SK-N-SH (cell line): Measurements from ENCODE around the gene SURF4. TPM values are rescaled to one million over a fixed set of nuclear protein-coding genes. Genes with fewer than 3 reads are reported as not detected.

Source experiments
- CTCF ChIA-PET: fragments of 300-600, 350-600 bp; formaldehyde crosslinking; extraction: SDS; loops from one replicate; lab custom pipeline; 2021; lab: Yijun Ruan, JAX
- POLR2A ChIA-PET: fragments of 350-600 bp; sonication (Branson Sonifier 250); formaldehyde crosslinking; extraction: SDS; loops from one replicate; lab custom pipeline; 2020; ENCODE audit warnings: antibody characterized with exemption, inconsistent platforms; lab: Yijun Ruan, JAX
- DNase-seq: peaks from one replicate; pipeline ENCODE4 v3.0.0; 2012
- H2AFZ ChIP-seq: fragments of 200-600 bp; sonication (generic); 2 replicates; pipeline ENCODE4 v1.8.1; 2016; ENCODE audit warnings: antibody characterized with exemption, mild to moderate bottlenecking, low read depth
- H3F3A ChIP-seq: fragments of 200-600 bp; sonication (generic); replicated peaks from 2 replicates; pipeline ENCODE3; 2016; ENCODE audit warnings: antibody characterized with exemption, mild to moderate bottlenecking; ENCODE audit not compliant: insufficient read depth
- H3K27ac ChIP-seq, 2 experiments: fragments of 200-500 bp in 1 of 2; fragments of 200-600 bp in 1 of 2; sonication (Bioruptor generic) in 1 of 2; sonication (generic), shearing (Covaris generic) in 1 of 2; 2 replicates each; pipeline versions ENCODE4 v1.5.1 to v1.6.1; 2014 to 2016; ENCODE audit warnings: low read depth in 2 of 2, inconsistent platforms in 1 of 2, low read length in 1 of 2, mild to moderate bottlenecking in 1 of 2, mixed read lengths in 1 of 2
- H3K27me3 ChIP-seq: fragments of 200-600 bp; sonication (generic), shearing (Covaris generic); 2 replicates; pipeline ENCODE4 v1.6.1; 2016; ENCODE audit warnings: mixed run types; ENCODE audit not compliant: insufficient read depth
- H3K36me3 ChIP-seq, 2 experiments: fragments of 200-500 bp in 1 of 2; fragments of 200-600 bp in 1 of 2; sonication (Bioruptor generic) in 1 of 2; sonication (generic) in 1 of 2; replicated peaks in 1 of 2; 2 replicates each; pipeline versions ENCODE3 to v1.5.1; 2014 to 2016; ENCODE audit warnings: low read length in 1 of 2, mild to moderate bottlenecking in 1 of 2; ENCODE audit not compliant: insufficient read depth in 2 of 2, control insufficient read depth in 1 of 2
- H3K4me1 ChIP-seq, 2 experiments: fragments of 200-500 bp in 1 of 2; fragments of 200-600 bp in 1 of 2; sonication (Bioruptor generic) in 1 of 2; sonication (generic), shearing (Covaris generic) in 1 of 2; 2 replicates each; pipeline versions ENCODE4 v1.5.1 to v1.6.1; 2014 to 2016; ENCODE audit warnings: low read depth in 1 of 2, low read length in 1 of 2, mixed run types in 1 of 2; ENCODE audit not compliant: insufficient read depth in 2 of 2, control insufficient read depth in 1 of 2
- H3K4me2 ChIP-seq: fragments of 200-600 bp; sonication (generic), shearing (Covaris generic); 2 replicates; pipeline ENCODE4 v1.6.1; 2017; ENCODE audit warnings: mixed run types
- H3K4me3 ChIP-seq, 2 experiments: fragments of 200-500 bp in 1 of 2; fragments of 200-600 bp in 1 of 2; sonication (Bioruptor generic) in 1 of 2; sonication (generic), shearing (Covaris generic) in 1 of 2; 2 replicates each; pipeline versions ENCODE4 v1.5.1 to v1.8.1; 2014 to 2016; ENCODE audit warnings: low read depth in 2 of 2, inconsistent platforms in 1 of 2, low read length in 1 of 2, mild to moderate bottlenecking in 1 of 2, mixed read lengths in 1 of 2, moderate library complexity in 1 of 2
- H3K79me2 ChIP-seq: fragments of 200-600 bp; sonication (generic); 2 replicates; pipeline ENCODE4 v1.8.1; 2017; ENCODE audit warnings: mild to moderate bottlenecking; ENCODE audit not compliant: insufficient read depth
- H3K9ac ChIP-seq: fragments of 200-600 bp; sonication (generic); 2 replicates; pipeline ENCODE4 v1.6.1; 2017; ENCODE audit warnings: mixed run types
- H3K9me2 ChIP-seq: fragments of 200-600 bp; sonication (generic); 2 replicates; pipeline ENCODE4 v1.6.1; 2017; ENCODE audit warnings: mixed run types
- H3K9me3 ChIP-seq: fragments of 200-600 bp; sonication (generic); 2 replicates; pipeline ENCODE4 v1.6.1; 2017; ENCODE audit warnings: mixed run types, mild to moderate bottlenecking, moderate library complexity
- H4K20me1 ChIP-seq: fragments of 200-600 bp; sonication (generic); 2 replicates; pipeline ENCODE4 v1.6.1; 2017; ENCODE audit warnings: mild to moderate bottlenecking, mixed run types; ENCODE audit not compliant: insufficient read depth
- EZH2phosphoT487 ChIP-seq: fragments of 200-600 bp; sonication (generic); IDR thresholded peaks from 2 replicates; pipeline ENCODE4 v1.6.1; 2017; ENCODE audit warnings: low read depth, mixed run types, mild to moderate bottlenecking, antibody characterized with exemption, moderate library complexity, borderline replicate concordance
- FOSL2 ChIP-seq: IDR thresholded peaks from 2 replicates; pipeline ENCODE4 v1.4.0; 2012; ENCODE audit warnings: low read depth, mild to moderate bottlenecking, moderate library complexity, borderline replicate concordance
- FOXJ3 ChIP-seq: sonication (generic); formaldehyde crosslinking; IDR thresholded peaks from 2 replicates; pipeline ENCODE4 v1.5.1; 2020; ENCODE audit warnings: mild to moderate bottlenecking, missing genetic modification reagents
- FOXM1 ChIP-seq: IDR thresholded peaks from 2 replicates; pipeline ENCODE4 v1.4.0; 2012; ENCODE audit warnings: low read depth, mild to moderate bottlenecking
- GABPA ChIP-seq: IDR thresholded peaks from 2 replicates; pipeline ENCODE4 v1.4.0; 2012; ENCODE audit warnings: low read depth, mild to moderate bottlenecking
- GATA2 ChIP-seq: sonication (generic); formaldehyde crosslinking; IDR thresholded peaks from 2 replicates; pipeline ENCODE4 v1.5.0; 2020; ENCODE audit warnings: mild to moderate bottlenecking, missing genetic modification reagents
- JUND ChIP-seq: IDR thresholded peaks from 2 replicates; pipeline ENCODE4 v1.4.0; 2012
- MEF2A ChIP-seq: IDR thresholded peaks from 2 replicates; pipeline ENCODE4 v1.4.0; 2012; ENCODE audit warnings: low read depth, borderline replicate concordance
- NFIC ChIP-seq: IDR thresholded peaks from 2 replicates; pipeline ENCODE4 v1.4.0; 2012; ENCODE audit warnings: borderline replicate concordance
- NRF1 ChIP-seq: IDR thresholded peaks from 2 replicates; pipeline ENCODE4 v1.6.1; 2012; ENCODE audit warnings: low read depth, mild to moderate bottlenecking, low read length
- PBX3 ChIP-seq: IDR thresholded peaks from 2 replicates; pipeline ENCODE4; 2012
- RAD21 ChIP-seq: IDR thresholded peaks from 2 replicates; pipeline ENCODE4 v1.6.1; 2012; ENCODE audit warnings: mild to moderate bottlenecking, low read length
- RCOR1 ChIP-seq: fragments of 150-350 bp; IDR thresholded peaks from 2 replicates; pipeline ENCODE4 v1.6.1; 2017; ENCODE audit warnings: antibody characterized with exemption, low read length
- RFX5 ChIP-seq: IDR thresholded peaks from 2 replicates; pipeline ENCODE4 v1.6.1; 2012; ENCODE audit warnings: mild to moderate bottlenecking, improper control_type of control experiment, low read length
- SIN3A ChIP-seq: IDR thresholded peaks from 2 replicates; pipeline ENCODE4 v1.6.1; 2012; ENCODE audit warnings: low read depth, mild to moderate bottlenecking, low read length, moderate library complexity, borderline replicate concordance
- SMC3 ChIP-seq: IDR thresholded peaks from 2 replicates; pipeline ENCODE4 v1.6.1; 2012; ENCODE audit warnings: low read depth, low read length, improper control_type of control experiment
- TAF1 ChIP-seq: IDR thresholded peaks from 2 replicates; pipeline ENCODE4 v1.6.1; 2012; ENCODE audit warnings: low read depth, mild to moderate bottlenecking, low read length, moderate library complexity, borderline replicate concordance
- TCF12 ChIP-seq: IDR thresholded peaks from 2 replicates; pipeline ENCODE4 v1.4.0; 2012
- USF1 ChIP-seq: IDR thresholded peaks from 2 replicates; pipeline ENCODE4 v1.4.0; 2012; ENCODE audit warnings: low read depth, borderline replicate concordance
- USF2 ChIP-seq: fragments of 150-350 bp; IDR thresholded peaks from 2 replicates; pipeline ENCODE4 v1.6.1; 2017; ENCODE audit warnings: antibody characterized with exemption, low read length, low read depth, borderline replicate concordance
- WGBS: methylation state at CpG from one replicate; pipeline ENCODE4 v1.1.6; 2017; ENCODE audit warnings: low lambda C conversion rate; 5-methylcytosine and 5-hydroxymethylcytosine counted together
- polyA plus RNA-seq, 3 experiments: library from polyadenylated mRNA; depleted of rRNA; stranded (reverse); fragments of >200 nt; gene quantifications; 2 replicates each; pipeline ENCODE4 v1.2.3, GENCODE V29; 2012
- TF ChIP-seq, protein P1 (sequence below): IDR thresholded peaks from 2 replicates; pipeline ENCODE4 v1.4.0; 2012; ENCODE audit warnings: low read depth
- TF ChIP-seq, protein P2 (sequence below): fragments of 200-600 bp; sonication (generic); IDR thresholded peaks from 2 replicates; pipeline ENCODE4 v1.6.1; 2017; ENCODE audit warnings: antibody characterized with exemption, mild to moderate bottlenecking, moderate library complexity

Gene SURF4
- polyA plus RNA-seq, 1 of the 3 experiments (the other 2 are of a cell fraction) = 165 TPM

- no peak for DNase-seq
- POLR2A ChIA-PET = no interaction called here
- Histone ChIP-seq H3K9me2 (no peaks in the 10 kb centered on the region), H3K4me3 (no peak overlapping the region), H3K9ac (no peak overlapping the region), H3K4me1 (no peaks in the 10 kb centered on the region), H3K27ac (no peak overlapping the region), H3K36me3 (no peaks in the 10 kb centered on the region), H2AFZ (no peak overlapping the region), H3F3A (no peaks in the 10 kb centered on the region), H3K9me3 (no peaks in the 10 kb centered on the region), H3K27me3 (no peaks in the 10 kb centered on the region), H4K20me1 (no peaks in the 10 kb centered on the region), H3K4me2 (no peak overlapping the region), H3K79me2 (no peaks in the 10 kb centered on the region)
- WGBS = 81% methylated on average over 13 of the region's 17 CpGs
- CTCF ChIA-PET = interaction anchor here (1.2 to 1.3 kb wide), 2 partner anchors 100 to 102 kb away, joined by 4 to 6 read pairs; no protein-coding TSS in a partner anchor
- TF ChIP-seq NFIC (no peak), RFX5 (no peak), GABPA (no peak), EZH2phosphoT487 (no peak), NRF1 (no peak), PBX3 (no peak), FOSL2 (no peak), TAF1 (no peak), USF2 (no peak), SIN3A (no peak)
- TF ChIP-seq, protein P1, sequence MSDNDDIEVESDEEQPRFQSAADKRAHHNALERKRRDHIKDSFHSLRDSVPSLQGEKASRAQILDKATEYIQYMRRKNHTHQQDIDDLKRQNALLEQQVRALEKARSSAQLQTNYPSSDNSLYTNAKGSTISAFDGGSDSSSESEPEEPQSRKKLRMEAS = no peak
- TF ChIP-seq, protein P2, sequence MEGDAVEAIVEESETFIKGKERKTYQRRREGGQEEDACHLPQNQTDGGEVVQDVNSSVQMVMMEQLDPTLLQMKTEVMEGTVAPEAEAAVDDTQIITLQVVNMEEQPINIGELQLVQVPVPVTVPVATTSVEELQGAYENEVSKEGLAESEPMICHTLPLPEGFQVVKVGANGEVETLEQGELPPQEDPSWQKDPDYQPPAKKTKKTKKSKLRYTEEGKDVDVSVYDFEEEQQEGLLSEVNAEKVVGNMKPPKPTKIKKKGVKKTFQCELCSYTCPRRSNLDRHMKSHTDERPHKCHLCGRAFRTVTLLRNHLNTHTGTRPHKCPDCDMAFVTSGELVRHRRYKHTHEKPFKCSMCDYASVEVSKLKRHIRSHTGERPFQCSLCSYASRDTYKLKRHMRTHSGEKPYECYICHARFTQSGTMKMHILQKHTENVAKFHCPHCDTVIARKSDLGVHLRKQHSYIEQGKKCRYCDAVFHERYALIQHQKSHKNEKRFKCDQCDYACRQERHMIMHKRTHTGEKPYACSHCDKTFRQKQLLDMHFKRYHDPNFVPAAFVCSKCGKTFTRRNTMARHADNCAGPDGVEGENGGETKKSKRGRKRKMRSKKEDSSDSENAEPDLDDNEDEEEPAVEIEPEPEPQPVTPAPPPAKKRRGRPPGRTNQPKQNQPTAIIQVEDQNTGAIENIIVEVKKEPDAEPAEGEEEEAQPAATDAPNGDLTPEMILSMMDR = no peak
These were observed 9.0 kb upstream of the SURF4 start for GRCh38 chr9:133384736-133385321.

DNA sequence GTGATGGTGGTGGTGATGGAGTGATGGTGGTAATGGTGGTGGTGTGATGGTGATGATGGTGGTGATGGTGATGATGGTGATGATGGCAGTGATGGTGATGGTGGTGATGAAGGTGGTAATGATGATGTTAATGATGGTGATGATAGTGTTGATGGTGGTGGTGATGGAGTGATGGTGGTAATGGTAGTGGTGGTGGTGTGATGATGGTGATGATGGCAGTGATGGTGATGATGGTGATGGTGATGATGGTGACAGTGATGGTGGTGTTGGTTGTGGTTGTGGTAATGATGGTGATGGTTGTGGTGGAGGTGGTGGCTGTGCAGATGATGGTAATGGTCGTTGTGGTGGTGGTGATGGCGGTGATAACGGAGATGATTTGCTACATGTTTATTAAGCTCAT, 7.6 kb upstream of the SURF4 start:
- POLR2A ChIA-PET = no interaction called here
- no peaks in the 10 kb centered on the region for H3K9me2 ChIP-seq
- no peak overlapping the region for H3K27ac ChIP-seq
- H3K4me1 ChIP-seq = no peaks in the 10 kb centered on the region
- no peaks in the 10 kb centered on the region for H3F3A ChIP-seq
- no peaks in the 10 kb centered on the region for H4K20me1 ChIP-seq
- H3K9ac ChIP-seq = no peak overlapping the region
- H3K9me3 ChIP-seq = no peaks in the 10 kb centered on the region
- no peaks in the 10 kb centered on the region for H3K79me2 ChIP-seq
- no peaks in the 10 kb centered on the region for H3K27me3 ChIP-seq
- no peak for DNase-seq
- no peak overlapping the region for H2AFZ ChIP-seq
- CTCF ChIA-PET = interaction anchor here (1.2 kb wide), 1 partner anchor 101 kb away, joined by 6 read pairs; no protein-coding TSS in a partner anchor
- 96% methylated on average over 3 of the region's 3 CpGs for WGBS
- no peaks in the 10 kb centered on the region for H3K36me3 ChIP-seq
- no peak overlapping the region for H3K4me3 ChIP-seq
- no peak overlapping the region for H3K4me2 ChIP-seq
- TF ChIP-seq FOXM1 = no peak
- no peak for TF ChIP-seq USF2
- TF ChIP-seq TCF12 = no peak
- no peak for TF ChIP-seq NFIC
- no peak for TF ChIP-seq GATA2 (CRISPR knock-in tag)
- TF ChIP-seq NRF1 = no peak
- TF ChIP-seq RFX5 = no peak
- TF ChIP-seq SMC3 = no peak
- no peak for TF ChIP-seq JUND
- TF ChIP-seq RCOR1 = no peak
- TF ChIP-seq USF1 = no peak
- TF ChIP-seq MEF2A = no peak
- no peak for TF ChIP-seq RAD21
- no peak for TF ChIP-seq TAF1
- no peak for TF ChIP-seq FOXJ3
